NCI-H1694 treated with DMSO at 0.1 percent for 48 hours (cell line): ENCODE measurements around the gene RBM7.

Experiments used
- DNase-seq: peaks from one replicate; lab custom pipeline; 2025; lab: John Stamatoyannopoulos, UW

RBM7 gene

GRCh38 chr11:114448749-114449482 lies 48.5 kb downstream of the RBM7 start:
- DNase-seq, result no peak

- no peak for DNase-seq
Observed at GRCh38 chr11:114449845-114450244, 49.4 kb downstream of the RBM7 start.

GRCh38 chr11:114452399-114452798 lies 51.9 kb downstream of the RBM7 start:
- DNase-seq, result no peak
